ENCODE measurements around the gene SLC24A4.
"Not testable (repeated sequence)": the region's sequence is repeated elsewhere in the genome, so short reads cannot be mapped to it uniquely, and the experiment has no call there.

SLC24A4 gene

DNA sequence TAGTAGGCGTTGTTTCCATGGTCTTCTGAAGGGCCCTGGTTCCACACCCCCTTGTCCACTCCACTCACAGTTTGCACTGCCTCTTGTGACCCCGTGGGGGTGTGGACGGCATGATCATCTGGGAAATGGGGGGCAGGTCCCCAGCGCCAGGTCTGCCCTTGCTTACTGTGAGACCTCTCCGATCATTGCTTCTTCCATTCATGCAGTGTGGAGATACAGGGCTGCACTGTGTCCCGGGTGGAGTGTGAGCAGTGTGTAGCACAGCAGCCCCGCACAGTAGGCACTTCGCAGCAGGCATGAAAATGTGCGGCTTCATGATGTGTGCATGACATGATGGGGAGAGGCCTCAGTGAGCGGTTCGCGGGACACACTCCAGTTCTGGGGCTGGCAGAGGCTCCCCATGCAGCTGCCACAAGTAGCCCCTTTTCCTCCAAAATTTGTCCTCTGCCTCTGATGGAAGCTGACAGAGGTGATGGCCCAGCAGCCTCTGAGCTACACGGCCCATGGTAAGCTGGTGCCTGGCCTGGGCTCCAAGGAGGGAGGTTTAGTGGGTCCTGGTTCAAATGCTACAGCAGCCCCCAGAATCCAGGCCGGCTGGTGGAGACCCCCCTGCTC, 205.6 kb downstream of the SLC24A4 start:
- DNase-seq = no peak

DNA sequence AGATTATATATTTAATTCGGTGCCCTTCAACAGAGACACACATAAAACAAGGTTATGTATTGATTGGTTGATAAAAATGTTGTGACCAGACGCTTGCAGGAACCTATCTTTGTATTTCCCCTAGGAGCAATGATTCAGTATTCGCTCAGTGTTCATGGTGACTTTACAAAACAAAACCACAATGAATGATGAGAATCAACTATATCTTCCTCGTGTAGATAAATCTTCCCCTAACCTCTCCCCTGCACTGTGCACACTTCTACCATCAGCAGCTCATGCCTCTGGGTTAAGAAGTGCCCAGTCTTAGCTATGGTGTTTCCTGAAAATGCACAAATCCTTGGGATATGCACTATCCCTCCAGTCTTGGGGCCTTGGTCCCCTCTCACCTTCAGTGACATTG, 206.9 kb downstream of the SLC24A4 start:
- no peak for DNase-seq

DNA sequence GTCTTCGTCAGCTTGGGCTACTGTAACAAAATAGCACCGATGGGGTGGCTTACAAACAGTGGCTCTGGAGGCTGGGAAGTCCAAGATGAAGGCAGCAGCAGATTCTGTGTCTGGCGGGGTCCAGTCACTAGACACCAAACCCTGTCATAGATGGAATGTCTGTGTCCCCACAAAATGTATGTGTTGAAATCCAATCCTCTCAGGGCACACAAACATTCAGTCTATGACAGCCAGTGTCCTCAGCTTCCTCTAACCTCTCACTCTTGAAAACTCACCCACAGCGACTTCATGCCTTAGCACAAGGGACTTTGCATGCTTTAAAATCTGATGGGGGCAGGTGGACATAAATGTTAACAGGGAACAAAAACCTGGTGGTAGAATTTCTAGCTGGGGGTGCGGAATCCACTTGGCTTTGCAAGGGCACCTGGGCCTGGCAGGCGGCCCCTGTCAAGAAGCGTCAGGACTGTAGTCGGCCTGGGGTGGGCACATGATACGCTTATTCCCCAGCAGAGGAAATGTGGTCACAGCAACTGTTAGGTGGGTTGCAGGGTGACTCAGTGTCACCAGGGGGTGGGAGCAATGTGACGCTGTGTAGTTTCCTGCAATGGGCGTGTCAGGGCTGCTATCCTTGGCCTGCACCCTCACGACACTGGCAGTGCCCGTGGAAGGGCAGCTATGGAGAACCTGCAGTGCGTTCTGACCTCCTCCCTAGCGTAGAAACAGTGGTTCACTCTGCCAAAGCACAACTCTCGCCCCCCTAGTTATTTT, 208.3 kb downstream of the SLC24A4 start:
- no peak for DNase-seq

DNA sequence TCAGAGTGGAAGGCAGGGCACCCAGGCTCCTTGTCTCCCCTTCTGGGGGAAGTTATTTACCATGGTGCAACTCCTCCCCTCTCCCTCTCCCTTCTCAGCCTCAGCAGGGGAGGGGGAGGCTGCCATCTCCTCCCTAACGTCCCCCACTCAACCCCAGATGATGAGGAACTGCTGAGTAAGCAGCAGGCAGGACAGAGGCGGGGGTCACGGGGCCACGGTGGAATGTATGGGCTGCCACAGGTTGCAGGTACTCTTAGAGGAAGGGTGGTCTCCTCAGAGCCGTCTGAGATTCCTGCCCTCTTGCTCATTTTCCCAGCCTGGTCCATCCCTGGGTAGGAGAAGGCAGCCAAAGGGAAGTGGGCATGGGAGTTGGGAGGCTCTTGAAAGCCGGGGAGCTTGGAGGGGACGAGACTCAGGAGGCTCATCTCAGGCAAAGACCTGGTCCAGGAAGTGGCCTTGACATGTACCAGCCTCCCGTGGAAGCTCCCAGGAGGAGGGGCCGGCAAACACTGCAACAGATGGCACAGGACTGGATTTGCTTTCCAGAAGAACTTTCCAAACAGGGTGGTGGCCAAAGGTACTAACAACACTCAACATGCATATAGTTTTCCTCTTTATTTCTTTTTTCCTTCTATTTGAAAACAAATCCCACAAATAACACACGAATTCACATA, 209.7 kb downstream of the SLC24A4 start:
- no peak for DNase-seq

DNA sequence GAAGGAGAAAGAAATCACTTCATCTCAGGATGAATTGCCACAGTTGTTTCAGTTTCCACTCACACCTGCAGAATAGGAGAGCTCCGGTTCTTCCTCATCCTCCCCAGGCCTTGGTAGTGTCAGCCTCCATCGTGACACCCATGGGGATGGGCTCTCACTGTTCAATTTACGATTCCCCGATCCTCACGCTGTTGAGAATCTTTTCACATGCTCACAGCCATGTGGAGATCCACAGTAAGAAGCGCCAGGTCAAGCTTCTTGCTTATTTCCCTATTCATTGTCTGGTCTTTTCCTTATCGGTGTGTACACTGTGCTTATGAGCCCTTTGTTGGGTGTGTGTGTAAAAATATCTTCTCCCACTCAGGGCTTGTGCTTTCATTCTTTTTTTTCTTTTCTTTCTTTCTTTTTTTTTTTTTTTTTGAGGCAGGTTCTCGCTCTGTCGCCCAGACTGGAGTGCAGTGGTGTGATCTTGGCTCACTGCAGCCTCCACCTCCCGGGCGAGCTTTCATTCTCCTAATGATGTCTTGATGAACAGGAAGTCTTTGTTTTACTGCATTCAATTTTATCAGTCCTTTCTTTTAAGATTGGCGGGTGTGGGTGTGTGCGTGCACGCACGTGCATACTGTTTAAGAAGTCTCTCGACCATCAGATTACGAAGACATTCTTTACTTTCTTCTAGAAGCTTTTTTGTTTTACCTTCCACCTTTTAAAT, 212.1 kb downstream of the SLC24A4 start:
- DNase-seq = no peak

DNA sequence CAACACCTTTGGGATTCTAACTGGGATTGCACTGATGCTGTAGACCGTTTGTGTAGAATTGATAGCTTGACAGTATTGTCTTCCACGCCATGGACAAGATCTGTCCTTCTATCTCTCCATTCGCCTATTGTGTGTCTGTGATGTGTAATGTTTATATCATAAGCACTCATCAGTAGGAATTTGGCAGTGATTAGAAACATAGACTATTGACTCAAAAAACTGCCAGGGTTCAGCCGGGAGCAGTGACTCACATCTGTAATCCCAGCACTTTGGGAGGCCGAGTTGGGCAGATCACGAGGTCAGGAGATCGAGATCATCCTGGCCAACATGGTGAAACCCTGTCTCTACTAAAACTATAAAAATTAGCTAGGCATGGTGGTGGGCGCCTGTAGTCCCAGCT, 213.3 kb downstream of the SLC24A4 start:
- not testable (repeated sequence) for DNase-seq

DNA sequence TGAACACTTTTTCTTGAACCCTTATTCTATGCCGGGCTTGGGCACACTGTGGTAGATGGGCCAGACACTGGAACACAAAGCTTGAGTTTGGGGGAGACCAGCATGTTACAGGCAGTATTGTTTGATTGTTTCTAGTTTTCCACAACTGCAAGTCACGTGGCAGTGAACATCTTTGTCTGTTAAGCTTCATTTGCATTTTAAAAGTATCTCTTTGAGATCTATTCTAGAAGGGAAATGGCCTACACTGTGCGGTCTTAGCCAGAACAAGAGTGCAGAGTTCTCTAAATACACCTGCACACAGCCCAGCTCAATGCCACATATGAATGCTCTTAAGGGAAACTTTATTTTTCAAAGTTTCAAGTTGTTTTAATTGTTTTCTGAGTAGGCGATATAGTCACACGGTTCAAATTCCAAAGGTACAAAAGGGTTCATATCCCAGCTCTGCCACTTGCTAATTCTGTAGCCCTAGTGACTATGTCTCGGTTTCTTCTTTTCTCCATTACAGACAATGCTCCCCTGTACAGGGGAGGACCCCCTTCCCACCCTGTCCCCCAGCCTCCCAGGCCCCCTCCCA, 215.5 kb downstream of the SLC24A4 start:
- DNase-seq = no peak

DNA sequence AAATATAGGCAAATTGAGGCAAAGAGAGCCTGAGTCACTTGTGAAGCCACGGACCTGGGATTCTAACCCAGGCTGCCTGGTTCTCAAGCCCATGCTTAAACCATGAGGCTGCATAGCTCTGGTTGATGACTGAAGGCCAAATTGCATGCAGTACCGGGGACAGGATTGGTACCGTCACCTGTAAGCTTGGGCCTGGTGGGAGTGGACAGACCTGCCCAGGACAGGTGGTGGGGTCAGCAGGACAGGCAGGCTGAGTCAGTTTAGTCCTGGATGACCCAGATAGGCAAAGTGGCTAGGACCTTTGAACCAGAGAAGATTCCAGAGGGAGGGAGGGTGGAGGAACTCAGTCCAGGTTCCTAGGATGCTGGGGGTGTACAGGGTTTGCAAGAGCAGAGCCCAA, 216.5 kb downstream of the SLC24A4 start:
- no peak for DNase-seq

DNA sequence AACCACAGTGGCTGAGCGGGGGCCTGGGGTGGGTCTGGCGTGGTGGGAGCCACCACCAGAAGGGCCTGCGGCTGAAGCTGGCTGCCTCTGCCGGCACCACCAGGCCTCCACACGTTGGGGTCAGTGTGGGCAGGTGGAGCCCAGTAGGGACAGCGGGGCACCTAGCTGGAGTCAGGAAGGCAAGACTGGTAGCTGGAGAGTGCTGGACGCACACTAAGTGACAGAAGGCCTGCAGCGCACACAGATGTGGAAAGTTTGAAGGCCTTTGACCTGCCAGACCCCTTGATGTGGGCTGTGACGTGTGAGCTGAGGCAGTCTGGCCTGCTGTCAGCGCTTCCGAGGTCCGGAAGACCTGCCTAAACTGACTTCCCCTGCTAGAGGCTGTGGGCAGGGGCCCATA, 216.9 kb downstream of the SLC24A4 start:
- no peak for DNase-seq

DNA sequence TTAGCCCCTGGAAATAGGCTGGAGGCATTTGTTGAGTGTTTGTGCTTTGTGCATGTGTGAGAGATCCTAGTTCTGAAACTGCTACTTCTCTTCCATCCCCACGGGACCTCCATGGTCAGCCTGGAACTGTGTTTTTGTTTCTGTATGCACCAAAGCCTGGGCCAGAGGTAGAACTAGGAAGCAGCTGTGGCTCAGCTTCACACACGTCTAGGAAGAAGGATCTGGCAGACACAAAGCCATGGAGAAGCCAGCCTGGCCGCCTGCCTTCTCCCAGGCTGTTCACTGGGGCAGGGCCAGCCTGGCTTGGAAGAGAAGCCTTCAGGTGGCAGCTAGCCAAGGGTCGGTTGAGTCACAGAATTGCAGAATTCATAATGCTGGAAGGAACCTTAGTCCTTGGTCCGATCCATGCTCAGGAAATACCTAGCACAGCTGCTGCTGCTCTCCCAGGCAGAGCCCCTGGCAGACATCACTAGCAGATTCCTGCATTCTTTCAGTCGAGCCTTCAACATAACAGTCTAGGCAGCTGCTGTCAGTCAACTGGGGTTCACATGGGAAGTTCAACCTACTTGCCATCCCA, 217.6 kb downstream of the SLC24A4 start:
- DNase-seq = no peak

DNA sequence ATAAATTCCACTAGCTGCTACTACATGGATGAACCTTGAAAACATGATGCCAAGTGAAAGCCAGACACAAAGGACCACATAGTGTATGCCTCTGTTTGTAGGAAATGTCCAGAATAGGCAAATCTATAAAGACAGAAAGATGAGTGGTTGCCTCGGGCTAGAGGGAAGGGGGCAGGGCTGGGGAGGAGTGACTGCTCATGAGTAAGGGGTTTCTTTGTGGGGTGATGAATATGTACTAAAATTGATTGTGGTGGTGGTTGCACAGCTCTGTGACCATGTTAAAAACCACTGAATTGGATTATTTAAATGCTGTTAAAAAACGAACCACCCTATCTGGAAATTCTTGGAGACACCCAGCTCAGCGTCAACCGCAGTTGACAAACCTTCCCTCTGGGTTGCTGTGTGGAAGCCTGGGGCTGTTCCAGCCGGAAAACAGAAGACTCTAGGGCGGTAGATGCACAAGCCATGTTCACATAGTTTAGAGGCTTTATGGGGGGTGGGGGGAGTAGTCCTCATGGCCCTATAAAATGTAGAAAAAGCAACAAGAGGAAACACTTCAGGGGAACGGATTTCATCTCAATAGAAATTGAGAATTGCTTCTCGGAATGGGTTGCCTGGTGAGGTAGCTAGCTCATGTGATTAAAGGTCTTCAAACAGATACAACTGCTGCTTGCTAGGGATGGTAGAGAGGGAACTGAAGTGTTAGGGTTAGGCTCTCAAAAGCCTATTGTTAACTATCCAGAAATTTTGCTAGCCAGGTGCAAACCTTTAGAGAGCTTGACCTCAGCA, 220.0 kb downstream of the SLC24A4 start:
- DNase-seq = no peak

DNA sequence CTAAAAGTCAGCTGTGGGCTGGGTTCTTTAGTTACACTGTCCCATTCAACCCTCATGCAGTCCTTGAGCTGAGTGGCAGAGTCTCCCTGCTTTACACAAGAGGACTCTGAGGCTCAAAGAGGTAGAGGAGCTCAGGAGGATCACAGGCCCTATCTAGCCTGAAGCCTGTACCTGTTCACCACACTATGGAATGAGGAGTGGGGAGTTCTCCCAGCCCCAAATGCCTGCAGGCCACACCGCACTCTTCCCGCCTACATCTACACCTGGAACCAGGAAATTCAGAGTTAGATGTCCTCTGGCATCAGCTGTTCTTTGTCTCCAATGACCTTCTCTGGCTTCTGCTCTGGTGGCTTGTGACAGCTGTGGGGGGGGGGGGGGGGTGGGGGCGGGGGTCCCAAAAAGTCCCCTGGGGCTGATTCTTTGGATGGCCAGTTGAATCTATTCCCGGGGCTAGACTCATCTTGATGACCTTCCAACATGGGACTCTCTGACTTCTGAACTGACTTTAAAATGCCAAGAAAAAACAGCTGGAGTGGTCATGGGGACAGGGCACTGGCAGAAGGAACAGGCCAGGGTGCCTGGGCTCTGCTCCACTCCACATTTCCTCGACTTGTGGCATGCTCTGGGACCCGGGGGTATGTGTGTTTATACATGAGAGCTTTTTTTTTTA, 221.2 kb downstream of the SLC24A4 start:
- DNase-seq = no peak

DNA sequence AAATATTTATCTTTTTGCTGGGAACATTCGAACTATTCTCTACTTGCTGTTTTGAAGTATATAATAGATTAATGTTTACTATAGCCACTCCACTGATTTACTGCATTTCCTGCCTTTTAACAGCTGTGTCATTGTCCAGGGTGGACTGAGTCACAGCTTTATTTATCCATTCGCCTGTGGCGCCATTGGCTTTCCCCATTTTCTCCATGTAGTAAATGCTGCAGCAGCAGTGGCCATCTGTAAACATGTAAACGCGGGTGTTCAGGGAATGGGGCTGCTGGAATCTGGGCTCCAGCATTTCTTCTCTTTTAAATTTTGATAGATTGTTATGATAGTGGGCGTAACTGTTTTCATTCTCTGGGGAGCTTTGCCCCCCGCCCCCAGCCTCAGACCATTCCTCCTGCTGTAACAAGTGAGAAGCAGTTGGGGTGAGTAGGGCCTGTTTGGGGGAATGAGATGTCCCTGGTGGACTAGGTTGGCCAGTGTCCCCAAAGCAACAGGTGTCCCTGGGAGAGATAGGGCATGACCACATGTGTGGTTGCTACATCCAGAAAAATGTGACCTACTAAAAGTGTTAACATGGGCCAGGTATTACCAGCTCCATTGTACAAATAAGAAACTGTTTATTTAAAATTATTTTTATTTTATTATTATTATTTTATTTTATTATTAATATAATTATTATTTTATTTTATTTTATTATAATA, 223.5 kb downstream of the SLC24A4 start:
- DNase-seq = no peak

DNA sequence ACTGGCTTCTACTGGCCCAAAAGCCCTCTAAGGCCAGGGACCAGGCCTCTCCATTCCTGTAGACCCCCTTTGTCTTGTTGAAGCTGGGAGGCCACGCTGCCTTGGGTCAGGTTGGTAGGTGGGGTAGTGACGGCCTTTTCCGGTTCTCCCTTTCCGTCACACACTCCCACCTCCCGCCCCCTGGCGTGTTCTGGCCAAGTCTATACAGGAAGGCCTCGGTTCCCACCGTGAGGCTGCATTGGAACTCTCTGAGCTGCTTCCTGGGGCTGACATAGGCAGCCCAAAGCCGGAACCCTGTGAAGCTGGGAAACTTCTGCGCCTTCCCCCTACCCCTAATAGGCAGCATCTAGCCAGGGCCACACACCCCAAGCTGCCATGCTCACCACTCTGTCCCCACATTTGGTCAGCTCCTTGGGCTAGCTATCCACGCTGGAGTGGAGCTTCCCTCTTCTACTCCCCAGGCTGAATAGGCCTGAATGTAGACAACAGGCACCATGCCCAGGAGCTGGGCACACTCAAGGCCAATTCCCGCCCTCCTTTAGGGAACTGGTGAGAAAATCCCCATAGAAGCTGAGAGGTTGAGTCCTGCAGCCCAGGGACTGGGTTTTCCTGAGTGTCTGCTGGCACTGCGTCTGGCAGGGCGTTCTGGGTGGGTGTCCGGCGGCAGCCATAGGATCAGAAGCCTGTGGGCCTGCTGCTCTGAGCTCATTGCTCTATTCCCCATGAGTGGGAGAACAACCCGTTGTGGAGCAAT, 226.3 kb downstream of the SLC24A4 start:
- no peak for DNase-seq

DNA sequence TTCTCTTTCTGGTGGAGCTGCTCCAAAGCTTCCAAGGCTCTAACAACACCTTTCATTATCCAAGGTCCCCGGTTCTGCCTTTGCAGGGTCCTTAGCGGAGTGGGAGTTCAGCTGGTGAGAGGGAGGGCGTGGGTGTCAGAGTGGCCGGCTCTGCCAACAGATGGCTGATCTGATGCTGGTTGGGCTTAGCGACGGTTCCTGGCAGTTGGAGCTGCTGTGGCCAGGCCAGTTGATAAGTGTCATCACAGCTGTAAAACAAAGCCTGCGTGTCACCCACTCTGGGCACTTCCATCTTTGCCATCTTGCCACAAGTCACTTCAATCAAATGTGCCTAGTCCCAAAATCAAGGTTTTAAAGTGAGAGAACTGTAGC, 226.9 kb downstream of the SLC24A4 start:
- DNase-seq = no peak

Measured in NCI-H1105 (cell line).